Measurements from ENCODE around the gene NPDC1.

The NPDC1 gene

DNA sequence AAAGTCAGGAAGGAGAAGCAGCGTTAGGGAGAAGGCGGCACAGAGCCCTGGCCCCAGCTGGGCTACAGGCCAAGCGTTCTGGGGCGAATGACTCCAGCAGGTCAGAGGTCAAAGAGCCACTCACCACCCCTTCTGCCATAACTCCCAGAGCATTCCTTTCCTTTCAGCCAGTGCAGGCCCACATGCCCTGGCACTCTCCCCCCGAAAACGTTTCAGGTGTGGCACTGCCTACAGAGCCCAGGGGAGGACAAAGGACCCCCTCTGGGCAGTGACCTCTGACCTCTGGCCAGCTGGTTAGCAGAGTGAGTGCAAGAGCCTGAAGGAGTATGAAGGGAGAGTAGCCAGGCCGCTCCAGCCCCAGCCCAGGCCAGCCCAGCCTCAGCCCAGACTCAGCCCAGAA lies 22.8 kb downstream of the NPDC1 start:
- no peak for DNase-seq

DNA sequence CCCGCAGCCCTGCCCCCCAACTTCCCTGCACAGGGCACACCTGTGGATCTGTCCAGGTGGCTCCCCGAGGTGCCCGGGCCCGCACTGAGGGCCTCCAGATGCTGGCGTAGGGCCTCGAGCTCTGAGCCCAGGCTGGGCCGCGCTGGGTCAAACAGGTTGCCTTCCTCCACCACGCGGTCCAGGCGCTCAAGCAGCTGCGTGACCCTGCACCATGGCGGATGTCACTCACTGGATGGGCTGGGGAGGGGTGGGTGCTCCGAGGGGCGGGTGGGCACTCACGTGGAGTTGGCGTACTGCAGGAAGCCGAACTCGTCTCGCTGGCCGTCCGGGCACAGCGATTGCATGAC lies 23.3 kb downstream of the NPDC1 start:
- DNase-seq: no peak

DNA sequence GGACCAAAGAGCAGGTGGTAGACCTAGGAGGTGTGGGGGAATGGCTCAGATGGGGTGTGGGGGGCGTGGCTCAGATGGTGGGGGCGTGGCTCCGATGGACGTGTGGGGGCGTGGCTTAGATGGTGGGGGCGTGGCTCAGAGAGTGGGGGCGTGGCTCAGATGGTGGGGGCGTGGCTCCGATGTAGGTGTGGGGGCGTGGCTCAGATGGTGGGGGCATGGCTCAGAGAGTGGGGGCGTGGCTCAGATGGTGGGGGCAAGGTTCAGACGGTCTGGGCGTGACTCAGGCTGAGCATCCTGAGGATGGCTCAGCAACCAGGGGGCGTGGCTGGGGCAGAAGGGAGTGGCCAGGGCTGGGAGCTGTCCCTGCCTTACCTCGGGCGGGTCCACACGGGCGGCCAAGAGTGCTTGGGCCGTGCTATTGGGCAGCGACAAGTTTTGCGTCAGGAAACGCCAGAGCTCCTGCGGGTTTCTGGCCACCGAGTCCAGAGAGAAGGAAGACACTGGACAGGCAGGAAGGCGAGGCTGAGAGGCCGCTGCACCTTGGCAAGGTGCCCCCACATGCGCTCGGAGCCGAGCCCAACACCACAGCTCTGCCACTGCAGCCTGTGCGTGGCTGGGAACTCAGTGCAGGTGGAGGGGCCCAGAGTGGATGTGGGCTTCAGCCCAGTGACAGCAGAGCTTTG lies 23.9 kb downstream of the NPDC1 start:
- DNase-seq: peak; percentile 88

DNA sequence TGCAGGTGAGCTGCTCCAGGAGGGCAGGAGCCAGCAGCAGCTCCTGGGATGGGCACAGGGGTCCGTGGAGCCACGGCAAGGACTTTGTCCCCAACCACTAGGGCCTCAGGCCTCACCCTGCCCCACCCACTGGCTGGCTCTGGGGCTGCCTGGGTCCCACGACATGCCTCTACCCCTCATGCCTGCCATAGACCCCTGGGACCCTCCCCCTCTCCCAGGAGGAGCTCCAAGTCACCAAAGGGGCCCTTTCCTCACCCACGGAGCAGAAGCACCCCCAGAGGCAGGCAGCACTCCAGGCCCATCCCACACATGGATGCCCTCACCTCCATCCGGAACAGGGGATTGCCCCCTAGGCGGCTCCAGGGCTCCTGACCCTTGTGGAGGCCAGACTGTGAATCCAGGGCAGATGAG lies 24.4 kb downstream of the NPDC1 start:
- DNase-seq: no peak

DNA sequence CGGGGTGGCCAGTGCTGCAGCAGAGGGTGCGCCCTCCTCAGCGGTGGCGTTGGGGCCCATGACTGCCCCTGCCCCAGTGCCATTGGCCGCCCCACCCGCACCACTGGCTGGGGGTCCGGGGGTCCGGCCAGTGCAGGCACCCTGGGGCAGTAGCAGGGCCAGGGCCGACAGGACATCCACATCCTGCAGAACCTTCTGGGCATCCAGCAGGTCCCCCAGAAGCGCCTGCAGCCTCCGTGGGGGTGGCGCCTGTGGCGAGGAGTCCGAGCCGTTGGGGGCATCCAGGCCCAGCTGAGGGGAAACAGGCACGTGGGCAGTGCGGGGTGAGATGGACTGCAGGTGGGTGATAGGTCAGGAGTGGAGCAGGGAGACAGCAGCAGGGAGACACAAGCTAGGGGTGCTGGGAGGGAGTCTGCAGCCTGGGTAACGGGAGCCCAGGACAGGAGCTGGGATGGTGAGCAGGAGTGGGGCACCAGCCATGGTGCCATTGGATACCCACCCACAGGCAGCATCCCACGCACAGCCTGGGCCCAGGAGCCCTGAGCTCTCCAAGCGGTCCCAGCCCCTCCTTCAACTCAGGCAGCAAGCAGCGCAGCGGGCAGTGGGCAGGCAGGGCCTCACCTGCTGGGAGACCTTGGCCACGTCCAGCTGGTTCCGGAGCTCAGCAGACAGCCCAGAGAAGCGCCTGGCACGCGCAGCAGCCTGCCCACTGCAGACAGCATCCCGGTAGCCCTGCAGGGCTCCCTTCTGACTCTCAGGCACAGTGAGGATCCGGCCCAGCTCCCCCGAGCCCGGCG lies 25.0 kb downstream of the NPDC1 start:
- no peak for DNase-seq

DNA sequence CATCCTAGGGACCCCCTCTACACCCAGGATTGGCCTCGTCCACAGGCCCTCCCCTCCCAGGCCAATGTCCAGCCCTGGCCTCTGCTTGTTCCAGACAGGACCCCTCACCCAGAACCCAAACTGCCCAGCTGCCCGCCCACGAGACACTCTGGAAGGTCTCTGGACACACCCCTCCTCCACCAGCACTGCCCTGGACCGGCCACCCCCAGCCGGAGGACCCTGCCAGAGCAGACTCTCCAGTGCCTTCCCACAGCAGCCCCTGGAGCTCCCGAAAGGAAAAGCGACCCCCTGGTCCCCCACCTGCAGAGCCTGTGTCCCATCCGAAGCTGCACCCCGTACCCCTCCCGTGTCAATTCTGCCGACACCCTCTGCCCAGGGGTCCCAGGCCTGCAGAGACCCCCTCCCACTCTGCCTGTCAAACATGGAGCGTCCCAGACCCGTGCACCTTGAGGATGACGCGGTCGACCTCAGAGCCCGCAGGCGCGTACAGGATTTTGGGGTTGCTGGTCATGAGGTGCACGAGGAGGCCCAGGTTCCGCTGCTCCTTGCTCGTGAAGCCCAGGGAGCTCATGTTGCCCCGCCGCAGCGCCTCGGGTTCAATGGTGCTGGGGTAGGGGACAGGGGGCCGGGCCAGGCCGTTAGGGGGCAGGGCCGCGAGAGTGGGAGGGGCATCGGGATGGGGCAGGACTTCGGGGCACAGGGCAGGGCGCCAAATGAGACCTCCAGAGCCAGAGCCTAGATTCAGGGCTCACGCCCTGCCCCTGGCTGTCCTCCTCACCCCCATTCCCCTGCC lies 25.9 kb downstream of the NPDC1 start:
- no peak for DNase-seq

DNA sequence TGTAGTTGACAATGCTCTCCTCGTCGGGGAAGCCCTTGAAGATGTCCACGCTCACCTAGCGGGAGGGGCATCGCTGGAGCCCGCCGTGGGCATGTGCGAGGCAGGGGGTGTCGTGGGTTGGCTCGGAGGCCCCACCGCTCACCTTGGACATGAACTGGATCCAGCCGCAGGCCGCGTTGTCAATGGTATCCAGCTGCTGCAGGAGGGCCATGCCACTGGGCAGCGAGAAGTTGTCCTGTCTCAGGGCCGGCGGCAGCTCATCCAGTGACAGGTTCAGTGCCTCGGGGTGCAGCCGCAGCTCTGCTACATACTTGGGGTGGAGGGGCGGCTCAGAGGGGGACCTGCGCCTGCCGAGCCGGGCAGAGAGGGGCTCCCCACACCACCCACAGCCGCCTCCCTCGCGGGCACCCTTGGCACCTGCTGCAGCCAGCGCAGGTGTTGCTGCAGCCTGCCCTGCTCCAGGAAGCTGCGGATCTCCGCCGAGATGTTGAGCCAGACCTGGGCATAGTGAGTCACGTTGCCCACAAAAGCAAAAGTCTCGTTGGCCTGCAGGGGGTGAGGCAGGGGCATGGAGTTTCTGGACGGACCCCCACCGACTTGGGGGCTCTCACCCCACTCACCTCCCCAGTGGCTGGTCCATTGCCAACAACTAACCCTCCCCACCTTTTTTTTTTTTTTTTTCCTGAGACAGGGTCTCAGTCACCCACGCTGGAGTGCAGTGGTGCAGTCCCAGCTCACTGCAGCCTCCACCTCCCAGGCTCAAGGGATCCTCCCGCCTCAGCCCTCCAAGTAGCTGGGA lies 27.0 kb downstream of the NPDC1 start:
- no peak for DNase-seq

DNA sequence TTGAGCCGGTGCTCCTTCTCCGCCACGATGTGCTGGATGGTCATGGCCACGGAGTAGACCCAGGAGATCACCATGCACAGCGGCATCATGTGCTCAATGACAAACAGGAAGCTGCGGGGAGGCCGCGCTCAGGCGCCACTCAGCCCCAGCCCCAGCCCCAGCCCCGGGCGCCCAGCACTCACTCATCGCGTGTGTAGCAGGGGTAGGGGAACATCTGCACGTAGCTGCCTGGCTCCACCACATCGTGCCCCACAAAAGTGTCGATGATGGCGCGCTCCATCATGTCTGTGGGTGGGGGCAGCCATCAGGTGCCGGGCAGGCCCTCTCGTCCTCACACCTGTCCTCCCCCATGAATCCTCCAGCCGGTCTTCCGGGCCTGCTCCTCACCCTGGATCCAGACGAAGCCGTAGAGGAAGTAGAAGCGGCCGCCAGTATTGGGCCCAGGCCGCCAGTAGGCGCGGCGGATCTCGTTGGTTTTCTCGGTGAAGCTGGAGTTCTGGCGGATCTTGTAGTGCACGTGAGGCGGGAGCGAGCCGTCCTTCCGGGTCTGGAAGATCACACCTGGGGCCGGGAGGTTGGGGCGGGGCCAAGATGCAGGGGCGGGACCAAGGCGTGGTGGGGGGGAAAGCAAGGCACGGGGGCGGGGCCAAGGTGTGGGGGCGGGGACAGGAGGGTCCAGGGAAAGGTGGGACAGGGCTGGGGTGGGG lies 28.0 kb downstream of the NPDC1 start:
- no peak for DNase-seq

DNA sequence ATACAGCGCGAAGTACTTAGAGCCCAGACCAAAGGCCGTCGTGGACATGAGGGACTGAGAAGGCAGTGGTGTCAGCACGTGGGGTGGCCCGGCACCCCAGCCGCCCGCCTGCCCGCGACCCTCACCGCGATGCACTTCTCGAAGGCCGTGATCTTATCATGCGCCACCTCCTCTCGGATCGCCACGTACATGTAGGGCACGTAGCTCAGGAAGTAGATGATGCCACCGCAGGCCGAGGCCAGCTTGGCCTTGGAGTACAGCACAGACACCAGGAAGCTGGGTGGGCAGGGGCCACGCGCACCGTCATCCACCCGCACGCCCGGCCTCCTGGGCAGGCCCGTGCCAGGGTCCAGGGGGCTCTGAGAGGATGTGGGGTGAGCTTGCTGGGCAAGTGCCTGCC lies 28.9 kb downstream of the NPDC1 start:
- no peak for DNase-seq

DNA sequence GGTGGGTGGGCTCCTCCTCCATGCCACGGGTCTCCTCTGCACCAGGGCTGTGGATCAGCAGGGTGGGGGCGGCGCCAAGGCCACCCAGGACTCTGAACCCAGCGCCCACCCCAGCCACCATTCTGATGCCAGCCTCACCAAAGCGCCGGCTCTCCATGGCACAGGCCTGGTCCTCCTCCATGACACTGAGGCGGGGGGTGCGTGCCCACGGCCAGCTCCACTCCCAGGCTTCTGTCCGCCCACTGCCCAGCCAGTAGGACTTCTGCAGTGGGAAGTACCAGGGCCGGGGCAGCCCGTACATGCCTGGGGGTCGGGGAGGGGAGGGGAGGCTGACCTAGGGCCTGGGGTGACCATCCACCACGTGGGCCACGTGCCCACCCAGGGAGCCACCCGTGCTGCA lies 29.5 kb downstream of the NPDC1 start:
- no peak for DNase-seq

DNA sequence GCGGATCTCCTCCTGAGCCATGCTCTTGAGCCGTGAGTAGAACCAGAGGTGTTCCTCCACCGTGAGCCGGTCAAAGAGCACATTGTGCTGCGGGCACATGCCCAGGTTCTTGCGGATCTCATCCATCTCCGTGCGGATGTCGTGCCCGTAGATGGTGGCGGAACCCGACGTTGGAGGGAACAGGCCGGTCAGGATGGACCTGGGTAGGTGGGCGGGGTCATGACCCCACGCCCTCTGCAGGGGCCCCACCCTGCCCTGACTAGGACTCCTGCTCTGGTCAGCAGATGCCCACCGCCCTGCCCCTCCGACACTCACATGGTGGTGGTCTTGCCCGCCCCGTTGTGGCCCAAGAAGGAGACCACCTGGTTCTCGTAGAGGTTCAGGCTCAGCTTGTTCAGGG lies 30.0 kb downstream of the NPDC1 start:
- no peak for DNase-seq

DNA sequence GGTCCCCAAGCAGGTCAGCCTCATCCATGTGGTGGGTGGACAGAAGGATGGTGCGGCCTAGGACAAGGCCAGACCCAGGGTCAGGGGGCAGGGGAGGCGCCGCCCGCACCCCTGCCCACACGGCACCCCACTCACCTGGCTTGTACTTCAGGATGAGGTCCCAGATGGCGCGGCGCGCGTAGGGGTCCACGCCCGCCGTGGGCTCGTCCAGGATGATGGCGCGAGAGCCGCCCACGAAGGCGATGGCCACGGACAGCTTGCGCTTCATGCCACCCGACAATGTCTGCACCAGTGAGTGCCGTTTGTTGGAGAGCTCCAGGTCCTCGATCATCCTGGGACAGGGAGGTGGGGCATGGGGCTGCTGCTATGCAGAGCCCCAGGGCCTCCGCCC lies 30.4 kb downstream of the NPDC1 start:
- DNase-seq: no peak

DNA sequence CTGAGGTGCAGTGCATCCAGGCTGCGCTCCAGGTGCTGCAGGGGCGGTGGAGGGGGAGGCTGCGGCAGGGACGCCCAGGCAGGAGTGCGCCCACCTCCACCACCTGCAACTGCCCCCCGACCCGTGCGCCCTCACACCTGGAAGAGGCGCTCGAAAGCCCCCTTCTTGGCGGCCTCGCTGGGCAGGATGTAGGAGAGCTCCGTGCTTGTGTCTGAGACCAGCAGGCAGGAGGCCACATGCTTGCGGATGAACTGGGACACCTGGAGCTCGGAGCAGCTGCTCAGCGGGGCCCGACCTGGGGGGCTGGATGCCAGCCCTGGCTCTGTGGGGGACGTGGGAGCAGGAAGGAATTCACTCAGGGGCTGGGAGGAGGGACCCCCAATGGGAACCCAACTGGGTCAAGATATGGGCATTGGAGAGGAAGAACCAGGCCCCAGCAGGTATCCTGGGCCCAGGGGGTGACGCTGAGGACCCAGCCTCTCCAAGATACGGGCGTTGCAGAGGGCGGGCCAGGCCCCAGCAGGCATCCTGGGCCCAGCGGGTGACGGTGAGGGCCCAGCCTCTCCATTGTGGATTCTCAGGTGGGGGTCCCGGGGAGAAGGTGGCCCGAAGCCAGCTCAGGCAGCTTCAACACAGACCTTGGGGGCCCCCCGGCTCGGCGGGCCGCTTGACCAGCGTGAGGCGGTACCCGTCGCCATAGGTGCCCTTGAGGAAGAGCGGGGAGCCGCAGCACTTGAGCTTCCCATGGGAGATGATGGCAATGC lies 31.0 kb downstream of the NPDC1 start:
- DNase-seq: no peak

DNA sequence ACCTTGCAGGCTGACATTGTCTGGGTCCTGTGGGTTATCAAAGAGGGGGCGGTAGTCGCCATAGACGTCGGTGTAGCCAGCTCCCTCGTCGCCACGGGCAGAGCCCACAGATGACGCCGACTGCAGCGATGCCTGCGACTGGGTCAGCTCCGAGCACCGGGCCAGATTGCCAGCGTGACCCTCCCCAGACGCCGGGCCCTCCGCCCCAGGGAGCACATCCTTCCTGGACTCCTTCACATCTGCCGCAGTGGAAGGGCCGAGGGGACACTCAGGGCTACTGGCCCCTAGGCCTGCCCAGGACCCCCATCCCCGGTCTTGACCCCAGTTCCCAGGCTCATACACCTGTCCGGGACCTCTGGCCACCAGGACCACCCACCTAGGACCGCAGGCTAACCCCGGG lies 31.8 kb downstream of the NPDC1 start:
- no peak for DNase-seq

DNA sequence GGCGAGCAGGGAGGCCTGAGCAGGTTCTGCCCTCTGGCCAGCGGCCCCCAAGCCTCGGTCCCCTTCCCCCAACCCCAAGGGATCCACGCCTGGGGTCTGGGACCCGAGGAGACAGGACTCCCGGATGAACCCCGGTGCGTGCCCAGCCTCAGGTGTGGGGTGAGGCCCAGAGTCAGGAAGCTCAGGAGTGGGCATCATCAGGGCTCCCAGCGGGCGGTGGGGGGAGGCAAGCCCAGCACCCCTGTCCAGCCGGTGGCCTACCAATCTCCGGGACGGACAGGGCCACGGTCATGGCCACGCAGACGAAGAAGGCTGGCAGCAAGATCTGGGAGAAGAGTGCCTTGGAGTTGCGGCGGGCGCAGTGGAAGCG lies 32.4 kb downstream of the NPDC1 start:
- no peak for DNase-seq

DNA sequence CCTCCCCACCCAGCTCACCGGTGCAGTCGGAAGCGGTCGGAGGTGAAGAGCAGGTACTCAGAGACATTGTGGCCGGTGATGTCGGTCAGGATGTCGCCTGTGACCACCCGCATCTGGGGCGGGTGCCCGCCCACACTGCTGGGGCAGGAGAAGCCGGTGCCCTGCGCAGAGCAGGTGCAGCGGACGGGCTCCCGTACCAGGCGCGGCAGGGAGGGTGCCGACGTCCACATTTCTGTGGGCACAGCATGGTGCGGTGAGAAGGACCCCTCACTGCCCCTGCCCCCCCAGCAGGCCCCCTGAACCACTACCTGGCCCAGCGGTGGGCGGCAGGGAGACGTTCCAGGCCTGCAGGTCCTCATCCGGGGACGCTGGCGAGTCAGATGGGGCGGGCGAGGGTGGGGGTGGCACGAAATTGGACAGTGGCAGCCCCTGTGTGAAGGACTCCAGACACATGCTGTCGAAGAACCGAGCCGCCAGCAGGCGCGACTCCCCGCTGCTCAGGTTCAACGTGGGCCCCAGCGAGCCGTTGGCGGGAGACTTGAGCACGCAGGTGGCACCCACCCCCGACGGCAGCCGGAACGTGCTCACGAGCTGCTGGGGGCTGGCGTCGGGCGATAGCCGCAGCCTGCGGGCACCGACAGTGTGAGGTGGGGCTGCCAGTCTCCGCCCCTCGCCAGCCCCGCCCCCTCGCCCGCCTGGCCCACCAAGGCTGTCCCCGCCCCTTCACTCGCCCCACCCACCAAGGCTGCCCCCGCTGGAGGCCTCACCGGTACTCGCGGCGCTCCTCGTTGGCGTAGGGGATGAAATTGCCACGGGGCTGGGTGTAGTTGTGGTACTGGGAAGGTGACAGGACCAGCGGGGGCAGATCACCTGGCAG lies 33.0 kb downstream of the NPDC1 start:
- DNase-seq: no peak

DNA sequence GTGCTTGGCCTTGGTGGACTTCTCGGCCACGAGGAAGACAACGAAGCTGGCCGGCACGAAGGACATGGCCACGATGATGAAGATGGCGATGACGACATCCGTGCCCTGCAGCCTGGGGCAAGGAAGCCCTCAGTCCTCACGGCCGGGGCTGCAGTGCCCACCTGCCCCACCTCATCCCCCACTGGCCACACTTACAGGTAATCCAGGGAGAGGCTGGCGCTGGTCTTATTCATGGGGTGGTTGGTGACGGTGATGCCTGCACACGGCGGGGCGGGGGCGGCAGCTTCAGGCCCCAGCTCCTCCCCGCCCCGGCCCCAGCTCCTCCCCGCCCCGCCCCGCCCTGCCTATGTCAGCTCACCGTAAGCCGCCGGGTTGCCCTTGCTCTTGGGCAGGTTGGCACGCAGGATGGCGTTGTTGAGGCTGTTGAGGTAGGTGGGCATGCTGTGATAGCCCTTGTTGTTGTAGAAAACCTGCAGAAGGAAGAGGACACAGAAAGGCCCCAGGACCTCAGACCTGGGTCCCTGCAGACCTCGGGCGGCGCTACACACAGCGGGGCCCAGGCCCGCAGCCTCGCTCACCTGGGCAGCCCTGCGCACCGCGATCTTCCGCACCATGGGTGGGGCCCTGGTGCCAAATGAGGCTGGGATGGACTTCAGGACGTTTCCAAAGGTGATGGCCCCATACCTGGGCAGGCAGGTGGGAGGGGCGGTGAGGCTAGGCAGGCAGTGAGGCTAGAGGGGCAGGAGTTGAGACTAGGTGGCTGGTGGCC lies 33.9 kb downstream of the NPDC1 start:
- no peak for DNase-seq

DNA sequence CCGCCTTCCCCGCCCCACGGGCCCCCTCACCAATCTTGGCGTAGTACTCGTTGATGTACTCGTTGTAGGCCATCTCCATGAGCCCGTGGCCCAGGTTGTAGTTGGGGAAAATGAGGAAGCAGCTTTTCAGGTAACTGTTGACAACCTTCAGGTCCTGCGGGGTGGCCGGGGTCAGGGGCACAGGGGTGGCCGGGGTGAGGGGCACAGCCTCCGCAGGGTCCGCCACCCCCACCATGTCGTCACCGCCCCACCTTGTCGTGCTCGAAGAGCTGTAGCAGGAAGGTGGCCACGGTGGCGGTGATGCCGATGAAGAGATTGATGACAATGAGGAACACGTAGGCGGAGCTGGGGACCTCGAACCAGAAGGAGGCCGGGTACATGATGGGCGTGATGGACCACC lies 34.8 kb downstream of the NPDC1 start:
- no peak for DNase-seq

DNA sequence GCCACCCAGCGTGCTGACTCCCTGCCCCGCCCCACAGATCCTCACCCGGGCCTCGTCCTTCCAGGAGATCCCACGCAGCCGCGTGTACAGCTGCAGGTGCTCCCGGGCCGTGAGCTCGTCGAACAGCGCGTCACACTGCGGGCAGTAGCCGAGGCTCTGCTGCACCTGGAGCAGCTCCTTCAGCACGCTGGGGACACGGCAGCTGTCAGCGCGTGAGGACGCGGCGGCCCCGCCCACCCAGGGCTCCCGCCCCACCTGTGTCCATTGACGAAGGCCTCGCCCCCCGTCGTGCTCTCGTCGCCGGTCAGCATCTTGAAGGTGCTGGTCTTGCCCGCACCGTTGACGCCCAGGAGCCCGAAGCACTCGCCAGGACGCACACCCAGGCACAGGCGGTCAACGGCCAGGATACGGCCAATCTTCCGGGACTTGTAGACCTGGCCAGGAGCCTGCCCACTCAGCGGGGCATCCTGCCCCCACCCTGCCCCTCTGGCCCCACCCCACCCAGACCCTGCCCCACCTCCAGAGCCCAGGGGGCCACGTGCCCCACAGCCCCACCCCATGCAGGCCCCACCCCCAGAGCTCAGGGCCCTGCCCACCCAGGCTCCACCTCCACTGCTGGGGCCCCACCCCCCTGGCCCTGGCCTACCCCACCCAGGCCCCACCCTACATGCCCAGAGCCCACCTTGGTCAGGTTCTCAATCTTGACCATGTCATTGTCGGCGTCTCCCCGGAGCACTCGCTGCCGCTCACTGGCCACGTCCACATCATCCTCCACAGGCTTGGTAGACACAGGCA lies 35.8 kb downstream of the NPDC1 start:
- DNase-seq: no peak

All from hematopoietic multipotent progenitor cell treated with erythropoietin and hydrocortisone succinate and interleukin-3 and kit ligand, for 8 days (in vitro differentiated cells).